Psoas muscle (tissue), 8 donors: ENCODE data around the gene PARP1. TPM values are rescaled to one million over a fixed set of nuclear protein-coding genes. Genes with fewer than 3 reads are reported as not detected.

Source experiments
- ATAC-seq, 4 donors: fragments of 200-7000 bp; cut with Tn5 transposase; one replicate each; pipeline ENCODE4 v1.9.1; 2020; ENCODE audit warnings: moderate library complexity in 3 of 4, mild to moderate bottlenecking in 2 of 4
- DNase-seq, 2 donors: peaks; one replicate each; pipeline ENCODE4 v3.0.0-alpha.2; 2020
- H3K27ac ChIP-seq: fragments of 200-600 bp; one replicate; pipeline ENCODE4 v1.8.0; 2022
- H3K27me3 ChIP-seq, 3 donors: fragments of 200-600 bp in 1 of 3; one replicate each; pipeline versions ENCODE4 v1.6.1 to v1.8.0; 2013 to 2022; ENCODE audit warnings: low read length in 2 of 3, mild to moderate bottlenecking in 2 of 3, moderate library complexity in 1 of 3; ENCODE audit not compliant: insufficient read depth in 3 of 3
- H3K36me3 ChIP-seq, 2 donors: fragments of 200-600 bp in 1 of 2; one replicate each; pipeline versions ENCODE4 v1.6.1 to v1.8.0; 2013 to 2022; ENCODE audit warnings: low read depth in 1 of 2, mild to moderate bottlenecking in 1 of 2, moderate library complexity in 1 of 2; ENCODE audit not compliant: insufficient read depth in 1 of 2
- H3K4me1 ChIP-seq: fragments of 200-600 bp; one replicate; pipeline ENCODE4 v1.8.0; 2022
- H3K4me3 ChIP-seq: fragments of 200-600 bp; one replicate; pipeline ENCODE4 v1.8.0; 2022; ENCODE audit warnings: mild to moderate bottlenecking
- H3K9me3 ChIP-seq: fragments of 200-600 bp; one replicate; pipeline ENCODE4 v1.8.0; 2022
- WGBS, 3 donors: extraction: QIAGEN DNeasy Blood & Tissue Kit; methylation state at CpG; one replicate each; pipeline versions ENCODE4 v1.1.6 to v1.1.7; 2013; 5-methylcytosine and 5-hydroxymethylcytosine counted together
- intact Hi-C, 2 donors: fragments of 100-400 bp; cut with DNase I; formaldehyde crosslinking; loops; one replicate each; pipeline versions ENCODE4 v1.11.0 to v1.14.2; 2022
- polyA plus RNA-seq, 3 donors: library from polyadenylated mRNA; stranded (reverse); fragments of 200-250 nt; gene quantifications; one replicate each; pipeline ENCODE4 v1.2.3, GENCODE V29; 2013
- total RNA-seq, 4 donors: library from RNA; stranded (reverse); fragmentation: NEBNext Ultra II Directional in 2 of 4; extraction: Animal tissue kit (Norgen Biotek cat#: 25700) in 2 of 4; gene quantifications; one replicate each; pipeline versions ENCODE4 v1.2.1 to v1.2.4, GENCODE V29; 2021 to 2023
- TF ChIP-seq, protein P1 (sequence below): fragments of 200-600 bp; IDR thresholded peaks from one replicate; pipeline ENCODE4 v1.8.0; 2022; ENCODE audit warnings: antibody characterized with exemption
- donor health status: healthy with polysubstance abuse.
- donor health status: DM: no; HTN: no; CAD: no; lungs with moderate emphysema.
- donor health status: Bipolar disorder and iron deficiency.
- donor health status: healthy.
- donor health status: DM: yes; HTN: yes; CAD: no.
- donor health status: DM: no; HTN: no; CAD: no.
- donor health status: DM: no; HTN: no; CAD: no.
- donor health status: DM: yes; HTN: yes; CAD: no.

Gene PARP1
- total and polyA plus RNA-seq, 7 donors, result 23.8 to 85.8 (median 54.7) TPM

DNA sequence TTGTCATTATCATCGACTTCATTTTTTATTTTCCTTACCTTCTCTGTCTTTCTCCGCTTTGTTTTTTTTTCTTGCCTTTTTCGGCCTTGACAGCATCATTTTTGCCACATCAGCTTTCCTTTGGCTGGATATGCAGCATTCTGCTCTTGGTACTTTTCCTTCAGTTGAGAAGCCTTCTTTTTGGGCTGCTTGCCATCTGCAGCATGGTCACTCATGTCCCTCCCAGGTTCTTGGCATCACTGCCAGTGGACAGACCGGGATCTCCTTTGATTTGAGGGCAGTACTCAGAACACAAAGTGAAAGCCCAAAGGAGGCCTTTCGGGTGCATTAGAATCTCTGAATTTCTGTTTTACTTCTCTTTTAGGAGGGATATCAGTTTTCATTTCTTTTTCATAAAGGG lies 3.7 kb upstream of the PARP1 start:
- H3K27me3 ChIP-seq, result no peaks in the 10 kb centered on the region
- no peak overlapping the region for H3K27ac ChIP-seq
- peaks cover 6% of the 10 kb centered on the region for H3K4me1 ChIP-seq
- intact Hi-C loops, result no loop called here
- DNase-seq (no peak), ATAC-seq (no peak)
- TF ChIP-seq, protein P1, sequence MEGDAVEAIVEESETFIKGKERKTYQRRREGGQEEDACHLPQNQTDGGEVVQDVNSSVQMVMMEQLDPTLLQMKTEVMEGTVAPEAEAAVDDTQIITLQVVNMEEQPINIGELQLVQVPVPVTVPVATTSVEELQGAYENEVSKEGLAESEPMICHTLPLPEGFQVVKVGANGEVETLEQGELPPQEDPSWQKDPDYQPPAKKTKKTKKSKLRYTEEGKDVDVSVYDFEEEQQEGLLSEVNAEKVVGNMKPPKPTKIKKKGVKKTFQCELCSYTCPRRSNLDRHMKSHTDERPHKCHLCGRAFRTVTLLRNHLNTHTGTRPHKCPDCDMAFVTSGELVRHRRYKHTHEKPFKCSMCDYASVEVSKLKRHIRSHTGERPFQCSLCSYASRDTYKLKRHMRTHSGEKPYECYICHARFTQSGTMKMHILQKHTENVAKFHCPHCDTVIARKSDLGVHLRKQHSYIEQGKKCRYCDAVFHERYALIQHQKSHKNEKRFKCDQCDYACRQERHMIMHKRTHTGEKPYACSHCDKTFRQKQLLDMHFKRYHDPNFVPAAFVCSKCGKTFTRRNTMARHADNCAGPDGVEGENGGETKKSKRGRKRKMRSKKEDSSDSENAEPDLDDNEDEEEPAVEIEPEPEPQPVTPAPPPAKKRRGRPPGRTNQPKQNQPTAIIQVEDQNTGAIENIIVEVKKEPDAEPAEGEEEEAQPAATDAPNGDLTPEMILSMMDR, result no peak
- WGBS, 3 donors, result 55 to 59% (median 56%) methylated on average over 5 of the region's 5 CpGs
- no peak overlapping the region for H3K4me3 ChIP-seq
- H3K9me3 ChIP-seq, result no peaks in the 10 kb centered on the region
- H3K36me3 ChIP-seq, result no peaks in the 10 kb centered on the region

DNA sequence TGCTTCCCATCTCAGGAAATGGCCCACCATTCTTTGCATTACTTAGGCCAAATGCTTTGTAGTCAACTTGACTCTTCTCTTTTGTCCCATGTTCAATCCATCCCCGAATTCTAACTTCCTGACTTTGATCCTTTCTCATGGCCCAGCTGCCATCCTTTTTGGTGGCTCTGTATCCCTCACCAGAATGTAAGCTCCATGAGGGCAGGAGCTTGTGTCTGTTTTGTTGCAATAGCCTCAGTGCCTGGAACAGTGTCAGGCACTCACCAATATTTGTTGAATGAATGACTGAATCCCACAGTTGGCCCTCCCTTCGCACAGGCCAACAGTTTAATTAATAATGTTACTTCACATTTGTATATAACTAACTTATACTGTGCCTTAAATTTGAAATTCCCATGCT lies 3.1 kb upstream of the PARP1 start:
- 89 to 92% (median 91%) methylated on average over 2 of the region's 2 CpGs for WGBS, 3 donors
- no peaks in the 10 kb centered on the region for H3K9me3 ChIP-seq
- peaks cover 13% of the 10 kb centered on the region for H3K4me1 ChIP-seq
- DNase-seq, result no peak
- intact Hi-C loops, result no loop called here
- TF ChIP-seq, protein P1, result no peak
- no peaks in the 10 kb centered on the region for H3K27me3 ChIP-seq
- no peak overlapping the region for H3K4me3 ChIP-seq
- H3K36me3 ChIP-seq, result no peaks in the 10 kb centered on the region
- no peak overlapping the region for H3K27ac ChIP-seq
- no peak for ATAC-seq

DNA sequence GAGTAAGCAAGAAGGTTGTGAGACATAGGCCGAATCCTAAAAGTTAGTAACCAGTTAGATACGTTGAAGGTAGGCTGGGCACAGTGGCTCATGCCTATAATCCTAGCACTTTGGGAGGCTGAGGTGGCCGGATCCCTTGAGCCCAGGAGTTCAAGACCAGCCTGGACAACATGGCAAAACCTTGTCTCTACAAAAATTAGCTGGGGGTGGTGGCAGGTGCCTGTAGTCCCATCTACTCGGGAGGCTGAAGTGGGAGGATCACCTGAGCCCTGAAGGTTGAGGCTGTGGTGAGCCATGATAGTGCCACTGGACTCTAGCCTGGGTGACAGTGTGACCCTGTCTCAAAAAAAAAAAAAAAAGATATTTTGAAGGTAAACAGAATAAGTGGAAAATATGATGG lies 1.5 kb upstream of the PARP1 start:
- H3K27me3 ChIP-seq, result no peaks in the 10 kb centered on the region
- DNase-seq (no peak), ATAC-seq (no peak)
- peaks cover 26% of the 10 kb centered on the region for H3K4me1 ChIP-seq
- TF ChIP-seq, protein P1, result no peak
- 82 to 91% (median 86%) methylated on average over 4 of the region's 4 CpGs for WGBS, 3 donors
- H3K36me3 ChIP-seq, result no peaks in the 10 kb centered on the region
- no peak overlapping the region for H3K4me3 ChIP-seq
- H3K9me3 ChIP-seq, result no peaks in the 10 kb centered on the region
- intact Hi-C loops, result no loop called here
- H3K27ac ChIP-seq, result no peak overlapping the region

DNA sequence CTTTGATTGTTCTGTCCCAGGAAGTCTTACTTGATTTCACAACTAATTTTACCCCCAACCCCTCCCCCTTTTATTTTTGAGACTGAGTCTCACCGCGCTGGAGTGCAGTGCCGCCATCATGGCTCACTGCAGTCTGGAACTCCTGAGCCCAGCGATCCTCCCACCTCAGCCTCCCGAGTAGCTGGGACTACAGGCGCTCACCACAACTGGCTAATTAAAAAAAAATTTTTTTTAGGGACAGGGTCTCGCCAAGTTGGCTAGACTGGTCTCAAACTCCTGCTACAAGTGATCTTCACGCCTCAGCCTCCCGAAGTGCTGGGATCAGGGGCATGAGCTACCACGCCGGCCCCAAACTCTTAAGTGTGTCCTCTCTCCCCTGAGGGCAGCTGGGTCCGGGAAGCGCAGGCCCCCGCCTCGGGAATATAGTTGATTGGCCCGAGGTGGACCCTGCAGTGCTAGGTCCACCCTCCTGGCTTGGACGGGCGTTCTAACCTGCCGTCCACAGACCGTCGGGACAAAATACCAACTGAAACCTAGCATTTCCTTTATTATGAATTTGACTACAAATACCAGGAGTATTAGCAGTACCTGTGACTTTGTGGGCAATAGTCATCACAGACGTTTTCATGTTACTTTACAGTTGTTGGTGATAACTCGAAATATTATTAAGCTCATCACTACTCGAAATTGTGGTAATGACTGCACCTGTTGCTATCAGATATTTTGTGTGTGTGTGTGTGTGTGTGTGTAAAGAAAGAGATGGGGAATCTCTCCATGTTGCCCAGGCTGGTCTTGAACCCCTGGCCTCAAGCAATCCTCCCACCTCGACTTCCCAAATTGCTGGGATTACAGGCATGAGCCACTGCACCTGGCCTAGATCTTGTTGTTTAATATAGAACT lies 642 bp upstream of the PARP1 start:
- Histone ChIP-seq H3K36me3 (no peaks in the 10 kb centered on the region), H3K4me1 (peaks cover 34% of the 10 kb centered on the region), H3K27me3 (no peaks in the 10 kb centered on the region), H3K9me3 (no peaks in the 10 kb centered on the region), H3K4me3 (peak overlapping the region; percentile 91), H3K27ac (peak overlapping the region; percentile 80)
- TF ChIP-seq, protein P1, result no peak
- intact Hi-C loops, result no loop called here
- WGBS, 3 donors, result 61 to 74% (median 65%) methylated on average over 25 of the region's 25 CpGs
- DNase-seq, result peak in 1 of 2 donors; percentile 57
- ATAC-seq, result no peak

DNA sequence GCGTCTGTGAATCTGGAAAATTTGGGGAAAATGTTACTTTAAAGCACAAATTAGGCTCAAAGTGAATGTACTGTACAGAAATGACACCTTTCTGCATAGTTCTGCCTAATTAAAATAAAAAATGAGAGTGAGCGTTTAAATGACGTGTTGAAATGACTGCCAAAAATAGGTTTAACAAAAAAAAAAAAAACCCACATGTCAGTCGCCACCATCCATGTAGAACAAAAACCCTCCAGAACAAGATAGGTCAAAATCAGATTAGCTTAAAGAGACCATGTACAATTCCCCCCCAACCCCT lies 745 bp downstream of the PARP1 start:
- no peak for DNase-seq
- TF ChIP-seq, protein P1, result no peak
- WGBS, 3 donors, result 0 to 1% (median 1%) methylated on average over 4 of the region's 4 CpGs
- Histone ChIP-seq H3K36me3 (no peaks in the 10 kb centered on the region), H3K4me3 (peak overlapping the region; percentile 91), H3K27me3 (no peaks in the 10 kb centered on the region), H3K4me1 (peaks cover 45% of the 10 kb centered on the region), H3K27ac (peak overlapping the region; percentile 80), H3K9me3 (no peaks in the 10 kb centered on the region)
- ATAC-seq, result peak in 1 of 4 donors; percentile 1
- intact Hi-C loops, result no loop called here
